Measurements from ENCODE around the gene INHBA.

DNA sequence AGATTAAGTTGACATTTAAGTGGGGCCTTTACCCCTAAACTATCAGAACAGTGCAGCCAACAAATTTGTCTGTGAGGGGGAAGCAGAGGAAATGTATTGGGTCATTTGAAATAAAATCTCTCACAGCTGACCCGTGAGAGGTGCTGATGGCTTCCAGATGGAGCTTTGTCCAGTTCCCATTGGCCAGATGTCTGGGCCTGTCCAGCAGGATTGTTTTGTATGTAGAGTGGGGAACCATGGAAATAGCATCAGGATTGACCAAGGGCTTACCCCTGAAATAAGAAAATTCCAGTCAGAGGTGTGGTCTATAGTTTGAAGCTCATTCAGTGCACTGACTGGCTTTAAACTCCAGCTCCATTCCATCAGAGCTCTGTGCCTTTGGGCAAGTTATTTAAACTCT, 50.6 kb downstream of the INHBA start:
- TF ChIP-seq CTCF (optimal IDR thresholded peaks at IDR 0.05 in 1 of 3, IDR thresholded peaks at IDR 0.05 in 1 of 3, conservative IDR thresholded peaks at IDR 0.05 in 1 of 3; ENCODE audit: extremely low read depth in 1 of 3, insufficient read depth in 2 of 3, low read length in 3 of 3) (no peak), EZH2 (IDR thresholded peaks at IDR 0.05; ENCODE audit: low read length) (no peak)

Measured in keratinocyte (primary cell).